Fibroblast of villous mesenchyme (primary cell): ENCODE data around the gene PRKCI. TPM values are rescaled to one million over a fixed set of nuclear protein-coding genes. Genes with fewer than 3 reads are reported as not detected.

Source experiments
- DNase-seq: peaks from one replicate; pipeline ENCODE4 v3.0.0-alpha.2; 2010; ENCODE audit warnings: low read depth
- H3K4me3 ChIP-seq: 2 replicates; pipeline ENCODE4 v1.5.1; 2011; ENCODE audit warnings: low read depth, mild to moderate bottlenecking, low read length
- CTCF ChIP-seq: IDR thresholded peaks from 2 replicates; pipeline ENCODE4 v1.5.1; 2012; ENCODE audit warnings: low read depth, mild to moderate bottlenecking, low read length; ENCODE audit not compliant: insufficient read depth
- total RNA-seq: library from RNA; depleted of rRNA; stranded (reverse); fragments of >200 nt; gene quantifications from 2 replicates; pipeline ENCODE4 v1.2.3, GENCODE V29; 2012

PRKCI gene
- total RNA-seq, 1 donor, result 98.4 TPM

- TF ChIP-seq CTCF, result no peak
- H3K4me3 ChIP-seq, result no peak overlapping the region
- DNase-seq, result no peak
Measured at GRCh38 chr3:170240142-170240541, 17.9 kb downstream of the PRKCI start.

GRCh38 chr3:170240671-170241070 lies 18.4 kb downstream of the PRKCI start:
- no peak for DNase-seq
- no peak overlapping the region for H3K4me3 ChIP-seq
- TF ChIP-seq CTCF, result no peak

GRCh38 chr3:170244576-170244975 lies 22.4 kb downstream of the PRKCI start:
- no peak for TF ChIP-seq CTCF
- H3K4me3 ChIP-seq, result no peak overlapping the region
- no peak for DNase-seq

- no peak overlapping the region for H3K4me3 ChIP-seq
- TF ChIP-seq CTCF, result no peak
- no peak for DNase-seq
Measured at GRCh38 chr3:170247875-170248274, 25.7 kb downstream of the PRKCI start.

GRCh38 chr3:170256597-170256996 lies 34.4 kb downstream of the PRKCI start:
- no peak overlapping the region for H3K4me3 ChIP-seq
- DNase-seq, result no peak
- TF ChIP-seq CTCF, result no peak

- DNase-seq, result no peak
- no peak for TF ChIP-seq CTCF
- H3K4me3 ChIP-seq, result no peak overlapping the region
Measured at GRCh38 chr3:170257145-170257544, 34.9 kb downstream of the PRKCI start.

GRCh38 chr3:170258105-170258487 lies 35.9 kb downstream of the PRKCI start:
- no peak overlapping the region for H3K4me3 ChIP-seq
- DNase-seq, result no peak
- TF ChIP-seq CTCF, result no peak
